Muscle of leg (tissue), 11 donors: ENCODE data around the gene DLGAP1. TPM values are rescaled to one million over a fixed set of nuclear protein-coding genes. Genes with fewer than 3 reads are reported as not detected.

Source experiments
- DNase-seq: peaks from one replicate; pipeline ENCODE4 v3.0.0; 2013
- H3K27ac ChIP-seq: one replicate; pipeline ENCODE4 v1.5.1; 2013; ENCODE audit warnings: mild to moderate bottlenecking, low read length, control low read depth
- H3K27me3 ChIP-seq: one replicate; pipeline ENCODE4 v1.6.1; 2013; ENCODE audit warnings: low read length; ENCODE audit not compliant: control insufficient read depth, insufficient read depth
- H3K36me3 ChIP-seq: one replicate; pipeline ENCODE4 v1.6.1; 2013; ENCODE audit warnings: low read length; ENCODE audit not compliant: control insufficient read depth, insufficient read depth
- H3K4me1 ChIP-seq: one replicate; pipeline ENCODE4 v1.6.1; 2013; ENCODE audit warnings: low read length; ENCODE audit not compliant: control insufficient read depth, insufficient read depth
- H3K4me3 ChIP-seq: one replicate; pipeline ENCODE4 v1.5.1; 2013; ENCODE audit warnings: low read length, control low read depth
- H3K9me3 ChIP-seq: replicated peaks from 2 replicates; pipeline ENCODE4 v1.6.1; 2013; ENCODE audit warnings: low read depth, low read length; ENCODE audit not compliant: control insufficient read depth
- WGBS: methylation state at CpG from one replicate; pipeline ENCODE4 v1.1.5; 2013; ENCODE audit warnings: missing lambda C conversion rate; ENCODE audit not compliant: insufficient coverage; 5-methylcytosine and 5-hydroxymethylcytosine counted together
- polyA plus RNA-seq, 8 donors: library from polyadenylated mRNA; unstranded; fragments of 120-200 nt; gene quantifications; one replicate each; pipeline versions ENCODE4 v1.2.1 to v1.2.3, GENCODE V29; 2013; ENCODE audit warnings: inconsistent platforms in 1 of 8, low replicate concordance in 1 of 8; ENCODE audit not compliant: insufficient read length in 8 of 8, insufficient read depth in 1 of 8
- total RNA-seq: library from RNA; stranded (reverse); fragments of 120-200 nt; gene quantifications from one replicate; pipeline ENCODE4 v1.2.4, GENCODE V29; 2013

DLGAP1 gene
- total and polyA plus RNA-seq, 9 donors, result 0.87 to 3.1 (median 1.8) TPM

DNA sequence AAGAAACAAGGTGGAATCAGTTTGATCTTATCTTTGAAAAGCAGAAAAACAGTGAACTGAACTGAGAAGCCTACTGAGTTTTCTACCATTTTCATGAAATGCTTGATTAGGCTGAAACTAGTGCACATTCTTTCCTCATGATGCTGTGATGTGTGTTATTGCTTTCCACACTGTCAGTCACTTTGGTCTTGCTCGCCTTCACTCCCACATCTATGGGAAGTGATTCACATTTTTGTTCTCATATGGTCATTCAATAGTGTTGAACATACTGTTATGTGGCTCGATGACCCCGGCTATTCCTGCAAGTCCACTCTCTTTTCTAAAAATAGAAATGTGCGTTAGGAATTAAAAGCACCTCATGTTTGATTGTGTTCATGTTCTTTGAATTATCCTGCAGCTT, 875.4 kb downstream of the DLGAP1 start:
- H3K27ac ChIP-seq, result no peak overlapping the region
- WGBS, result no CpG with 5 or more reads among the region's 4 CpGs
- H3K4me1 ChIP-seq, result peaks cover 3% of the 10 kb centered on the region
- H3K27me3 ChIP-seq, result no peaks in the 10 kb centered on the region
- no peaks in the 10 kb centered on the region for H3K36me3 ChIP-seq
- H3K9me3 ChIP-seq, result no peaks in the 10 kb centered on the region
- no peak for DNase-seq
- H3K4me3 ChIP-seq, result no peak overlapping the region

DNA sequence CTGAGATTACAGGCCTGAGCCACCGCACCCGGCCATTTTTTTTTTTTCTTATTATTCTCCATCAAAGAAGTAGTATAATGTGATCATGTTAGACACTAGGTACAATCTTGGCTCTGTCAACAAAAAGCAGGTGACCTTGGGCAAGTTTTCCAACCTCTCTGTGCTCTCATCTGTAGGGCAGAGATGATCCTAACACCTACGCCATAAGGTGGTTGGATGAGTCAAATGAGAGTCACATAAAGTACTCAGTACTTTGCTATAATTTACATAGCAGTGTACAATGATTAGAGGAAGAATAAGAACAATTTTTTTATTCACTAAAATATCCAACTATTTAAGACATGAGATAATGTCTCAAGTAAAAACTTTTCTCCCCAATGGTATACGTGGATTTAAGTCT, 876.5 kb downstream of the DLGAP1 start:
- no peak overlapping the region for H3K4me3 ChIP-seq
- no peaks in the 10 kb centered on the region for H3K9me3 ChIP-seq
- no peak overlapping the region for H3K27ac ChIP-seq

DNA sequence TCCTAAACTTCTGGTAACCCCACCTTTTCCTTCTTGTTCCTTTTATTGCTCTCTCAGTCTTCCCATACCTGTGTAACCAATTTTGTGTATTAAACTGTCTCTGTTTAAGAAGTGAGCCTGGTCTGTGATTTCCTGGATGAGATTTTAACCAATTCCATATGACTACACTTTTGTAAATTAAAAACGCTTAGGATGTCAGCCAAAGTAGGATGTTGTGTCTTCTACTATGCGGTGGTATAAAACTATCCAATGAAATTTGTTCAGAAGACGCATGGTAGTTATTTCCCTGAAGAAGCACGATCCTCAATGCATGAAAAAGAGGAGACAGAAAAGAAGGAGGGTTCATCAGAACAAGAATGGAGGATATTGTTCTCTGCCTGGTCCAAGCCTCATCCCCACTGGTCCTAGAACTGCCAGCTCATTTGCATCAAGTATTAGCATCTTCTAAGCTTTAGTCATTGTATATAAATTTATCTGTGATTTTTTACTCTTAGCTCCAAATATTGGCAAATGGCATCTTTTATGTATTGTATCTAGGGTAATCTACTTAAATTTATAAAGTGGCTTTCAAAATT, 877.7 kb downstream of the DLGAP1 start:
- no peak for DNase-seq
- Histone ChIP-seq H3K27ac (no peak overlapping the region), H3K9me3 (no peaks in the 10 kb centered on the region), H3K4me1 (no peaks in the 10 kb centered on the region), H3K36me3 (no peaks in the 10 kb centered on the region), H3K4me3 (no peak overlapping the region), H3K27me3 (no peaks in the 10 kb centered on the region)
- 29% methylated on average over 2 of the region's 4 CpGs for WGBS

More for the DNA sequence above, 876.5 kb downstream of the DLGAP1 start:
- no peak for DNase-seq
- no CpG with 5 or more reads among the region's 4 CpGs for WGBS
- Histone ChIP-seq H3K27me3 (no peaks in the 10 kb centered on the region), H3K4me1 (no peaks in the 10 kb centered on the region), H3K36me3 (no peaks in the 10 kb centered on the region)

DNA sequence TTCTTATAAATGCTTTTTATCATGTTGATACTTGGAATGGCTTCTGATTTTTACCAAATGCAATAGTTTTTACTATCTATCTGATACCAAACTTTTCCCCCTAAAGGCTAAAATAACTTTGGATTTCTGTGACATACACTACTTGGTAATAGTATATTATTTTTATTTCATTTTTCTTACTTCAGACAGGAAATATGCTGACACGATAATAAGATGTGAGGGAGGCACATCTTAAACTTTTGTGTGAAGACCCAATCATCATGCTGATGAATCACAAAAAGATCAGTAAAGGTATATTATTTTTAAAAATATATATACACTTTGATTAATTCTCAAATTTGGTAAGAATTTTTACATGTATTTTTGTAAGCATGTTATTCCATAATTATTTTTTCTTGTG, 882.3 kb downstream of the DLGAP1 start:
- Histone ChIP-seq H3K27ac (no peak overlapping the region), H3K4me1 (no peaks in the 10 kb centered on the region), H3K27me3 (no peaks in the 10 kb centered on the region), H3K36me3 (no peaks in the 10 kb centered on the region), H3K9me3 (no peaks in the 10 kb centered on the region), H3K4me3 (no peak overlapping the region)
- DNase-seq, result no peak
- WGBS, result no CpG with 5 or more reads among the region's 1 CpG

DNA sequence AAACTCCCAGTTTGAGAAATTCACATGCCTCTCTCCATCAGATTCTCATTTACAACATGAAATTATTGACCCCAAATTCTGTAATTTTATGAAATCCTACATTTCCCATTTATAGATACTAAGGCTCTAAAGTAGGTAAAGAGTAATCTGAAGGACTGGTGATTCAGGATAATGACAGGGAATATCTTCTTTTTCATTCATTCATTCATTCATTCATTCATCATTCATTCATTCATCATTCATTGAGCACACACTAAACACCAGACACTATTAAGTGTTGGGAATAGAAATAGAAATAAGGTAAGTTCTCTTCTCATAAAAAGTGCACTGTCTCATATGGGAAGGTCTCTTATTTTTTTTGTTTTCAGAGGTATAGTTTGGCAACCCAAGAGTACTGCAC, 888.3 kb downstream of the DLGAP1 start:
- no peak overlapping the region for H3K4me3 ChIP-seq
- H3K36me3 ChIP-seq, result no peaks in the 10 kb centered on the region
- no peaks in the 10 kb centered on the region for H3K4me1 ChIP-seq

DNA sequence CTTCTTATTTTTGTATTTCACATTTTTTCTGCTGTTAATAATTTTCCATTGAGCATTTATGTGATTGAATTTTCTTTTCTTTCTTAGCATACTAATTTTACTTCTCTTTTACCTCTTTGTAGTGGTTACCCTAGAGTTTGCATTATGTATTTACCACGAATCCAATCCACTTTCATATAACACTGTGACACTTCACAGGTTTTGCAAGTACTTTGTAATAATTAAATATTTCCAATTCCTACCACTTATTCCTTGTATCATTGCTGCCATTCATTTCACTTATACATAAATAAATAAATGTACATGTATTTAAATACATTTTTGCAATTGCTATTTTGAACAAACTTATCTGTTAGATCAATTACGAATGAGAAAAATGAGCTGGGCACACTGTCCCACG, 894.4 kb downstream of the DLGAP1 start:
- H3K27me3 ChIP-seq, result no peaks in the 10 kb centered on the region
- WGBS, result no CpG with 5 or more reads among the region's 3 CpGs
- no peak for DNase-seq
- no peak overlapping the region for H3K27ac ChIP-seq
- H3K4me1 ChIP-seq, result no peaks in the 10 kb centered on the region
- no peaks in the 10 kb centered on the region for H3K36me3 ChIP-seq
- H3K9me3 ChIP-seq, result peaks cover 5% of the 10 kb centered on the region
- H3K4me3 ChIP-seq, result no peak overlapping the region

More for the DNA sequence above, 888.3 kb downstream of the DLGAP1 start:
- Histone ChIP-seq H3K27me3 (no peaks in the 10 kb centered on the region), H3K27ac (no peak overlapping the region), H3K9me3 (peaks cover 5% of the 10 kb centered on the region)
- DNase-seq, result no peak

DNA sequence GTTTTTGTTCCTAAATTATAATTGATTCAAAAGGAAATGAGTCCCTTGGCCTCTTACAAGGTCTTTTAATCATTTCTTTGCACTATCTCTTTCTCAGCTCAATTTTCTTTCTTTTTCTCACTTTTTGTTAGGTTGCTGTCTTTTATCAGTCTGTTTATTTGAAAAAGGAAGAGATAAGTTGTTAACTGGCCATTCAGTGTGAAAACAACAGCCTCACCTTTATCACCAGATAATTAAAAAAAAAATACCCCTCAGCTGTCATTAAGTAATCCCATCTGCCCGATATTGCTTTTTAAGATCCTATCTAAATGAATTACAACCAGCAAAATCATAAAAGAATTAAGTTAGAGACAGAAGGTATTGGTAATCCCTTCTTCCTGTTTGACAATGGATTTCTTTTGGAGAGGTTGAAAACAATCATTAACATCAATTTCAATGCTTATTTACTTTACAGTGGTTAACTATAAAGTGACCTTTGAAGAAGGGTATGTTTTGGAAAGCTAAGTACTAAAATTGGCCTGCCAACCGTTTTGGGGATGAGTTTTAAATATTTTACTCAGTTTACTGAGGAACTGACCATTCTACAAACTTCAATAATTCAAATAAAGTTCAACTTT, 900.2 kb downstream of the DLGAP1 start:
- Histone ChIP-seq H3K9me3 (no peaks in the 10 kb centered on the region), H3K27ac (no peak overlapping the region), H3K36me3 (no peaks in the 10 kb centered on the region), H3K27me3 (no peaks in the 10 kb centered on the region), H3K4me1 (peaks cover 3% of the 10 kb centered on the region), H3K4me3 (no peak overlapping the region)
- DNase-seq, result no peak
- WGBS, result no CpG with 5 or more reads among the region's 2 CpGs

DNA sequence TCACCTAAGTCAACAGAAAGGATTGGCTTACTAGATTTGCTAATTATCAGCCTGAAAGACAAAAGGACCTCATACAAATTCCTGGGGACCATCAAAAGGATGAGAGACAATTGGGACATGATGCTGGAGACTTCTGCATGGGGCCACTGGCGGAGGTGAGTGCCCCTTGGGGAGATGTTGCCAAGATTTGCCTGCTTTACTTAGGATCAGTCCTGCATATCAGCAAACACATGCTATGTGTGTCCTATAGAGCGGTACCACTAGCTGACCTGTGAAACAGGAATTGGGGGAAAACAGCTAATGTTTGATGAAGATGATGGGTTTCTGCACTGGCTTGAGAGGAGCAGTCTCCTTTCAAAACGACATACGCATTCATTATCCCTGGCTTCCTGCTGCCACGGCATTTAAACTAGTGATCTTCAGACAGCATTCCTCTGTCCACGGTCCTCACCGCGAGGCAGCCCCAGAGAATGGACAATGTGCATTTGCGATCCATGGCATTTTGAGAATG, 901.0 kb downstream of the DLGAP1 start:
- WGBS, result 29% methylated on average over 7 of the region's 9 CpGs
- Histone ChIP-seq H3K27ac (no peak overlapping the region), H3K4me3 (no peak overlapping the region), H3K27me3 (no peaks in the 10 kb centered on the region), H3K36me3 (no peaks in the 10 kb centered on the region), H3K4me1 (peaks cover 3% of the 10 kb centered on the region), H3K9me3 (no peaks in the 10 kb centered on the region)
- no peak for DNase-seq

DNA sequence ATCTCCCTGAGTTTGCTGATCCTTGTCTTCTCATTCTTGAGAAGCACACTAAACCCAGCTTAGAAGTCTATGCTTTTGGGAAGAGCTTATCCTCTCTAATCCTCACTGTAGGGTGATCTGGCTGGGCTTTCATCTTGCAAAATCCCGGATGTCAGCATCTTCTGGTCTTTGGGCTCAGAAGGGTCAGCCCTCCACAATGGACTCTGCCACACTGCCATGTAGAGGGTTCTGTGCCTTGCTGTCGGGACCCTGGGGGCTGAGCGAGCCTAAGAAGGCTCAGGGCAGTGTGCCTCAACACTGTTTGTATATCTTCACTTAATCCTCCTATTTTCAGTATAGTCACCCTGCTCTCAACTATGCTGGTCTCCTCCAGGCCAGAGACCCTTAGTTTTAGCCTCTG, 902.8 kb downstream of the DLGAP1 start:
- H3K4me3 ChIP-seq, result no peak overlapping the region
- DNase-seq, result no peak
- 79% methylated on average over 3 of the region's 3 CpGs for WGBS
- no peaks in the 10 kb centered on the region for H3K9me3 ChIP-seq
- H3K27me3 ChIP-seq, result no peaks in the 10 kb centered on the region
- H3K4me1 ChIP-seq, result peaks cover 5% of the 10 kb centered on the region
- no peaks in the 10 kb centered on the region for H3K36me3 ChIP-seq
- no peak overlapping the region for H3K27ac ChIP-seq

DNA sequence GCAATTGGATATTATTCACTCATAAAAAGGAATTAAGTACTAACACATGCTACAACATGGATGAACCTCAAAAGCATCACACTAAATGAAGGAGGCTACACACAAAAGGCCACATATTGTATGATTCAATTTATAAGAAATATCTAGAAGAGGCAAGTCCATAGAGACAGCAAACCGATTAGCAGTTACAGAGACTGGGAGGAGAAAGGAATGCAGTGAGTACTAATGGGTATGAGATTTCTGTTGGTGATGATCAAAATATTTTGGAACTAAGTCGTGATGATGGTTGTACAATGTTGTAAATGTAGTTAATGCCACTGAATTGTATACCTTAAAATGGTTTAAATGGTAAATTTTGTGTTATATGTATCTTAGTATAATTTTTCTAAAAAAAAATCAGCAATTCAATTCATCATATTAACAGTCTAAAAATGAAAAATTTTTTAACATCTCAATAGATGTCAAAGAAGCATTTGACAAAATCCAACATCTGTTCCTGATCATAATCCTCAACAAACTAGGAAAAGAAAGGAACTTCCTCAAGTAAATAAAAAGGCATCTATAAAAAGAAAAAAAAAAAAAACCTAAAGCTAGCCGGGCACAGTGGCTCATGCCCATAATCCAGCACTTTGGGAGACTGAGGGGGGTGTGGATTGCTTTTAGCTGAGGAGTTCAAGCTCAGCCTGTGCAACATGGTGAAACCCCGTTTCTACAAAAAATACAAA, 907.1 kb downstream of the DLGAP1 start:
- no peaks in the 10 kb centered on the region for H3K36me3 ChIP-seq
- WGBS, result 50% methylated on average over 2 of the region's 4 CpGs
- H3K4me3 ChIP-seq, result no peak overlapping the region
- no peak overlapping the region for H3K27ac ChIP-seq
- no peaks in the 10 kb centered on the region for H3K9me3 ChIP-seq
- no peaks in the 10 kb centered on the region for H3K27me3 ChIP-seq
- no peak for DNase-seq
- peaks cover 4% of the 10 kb centered on the region for H3K4me1 ChIP-seq
